Retinal pigment epithelial cell (primary cell): ENCODE measurements around the gene RBCK1.
"Not testable (repeated sequence)": the region's sequence is repeated elsewhere in the genome, so short reads cannot be mapped to it uniquely, and the experiment has no call there.

Experiments used
- DNase-seq: peaks from one replicate; pipeline ENCODE4 v3.0.0-alpha.2; 2010; ENCODE audit warnings: low read depth
- H3K4me3 ChIP-seq: 2 replicates; pipeline ENCODE4 v1.5.1; 2011; ENCODE audit warnings: mild to moderate bottlenecking, low read length, control low read depth, moderate library complexity
- TF ChIP-seq, protein P1 (sequence below): conservative IDR thresholded peaks from 2 replicates; pipeline ENCODE4 v1.5.1; 2011; ENCODE audit warnings: low read depth, low read length, control low read depth, inconsistent platforms

The RBCK1 gene

DNA sequence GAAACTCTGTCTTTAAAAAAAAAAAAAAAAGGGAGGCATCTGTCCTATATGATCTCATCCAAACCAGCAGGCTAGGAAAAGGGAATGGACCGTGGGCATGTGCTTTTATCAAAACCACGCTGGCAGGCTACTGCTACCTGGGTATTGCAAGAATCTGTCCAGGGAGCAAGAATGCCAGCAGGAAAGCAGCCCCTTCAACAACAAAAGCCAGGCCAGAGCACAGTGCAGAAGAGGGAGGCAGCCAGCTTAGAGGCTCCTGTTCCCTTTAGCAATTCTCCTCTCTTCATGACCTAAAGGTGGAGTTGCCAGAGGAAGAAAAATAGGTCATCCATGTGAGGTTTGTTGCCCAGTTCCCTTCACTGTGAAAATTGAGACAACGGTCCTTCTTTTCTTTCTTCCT, 36.0 kb downstream of the RBCK1 start:
- H3K4me3 ChIP-seq: no peak overlapping the region
- DNase-seq: no peak
- TF ChIP-seq, protein P1, sequence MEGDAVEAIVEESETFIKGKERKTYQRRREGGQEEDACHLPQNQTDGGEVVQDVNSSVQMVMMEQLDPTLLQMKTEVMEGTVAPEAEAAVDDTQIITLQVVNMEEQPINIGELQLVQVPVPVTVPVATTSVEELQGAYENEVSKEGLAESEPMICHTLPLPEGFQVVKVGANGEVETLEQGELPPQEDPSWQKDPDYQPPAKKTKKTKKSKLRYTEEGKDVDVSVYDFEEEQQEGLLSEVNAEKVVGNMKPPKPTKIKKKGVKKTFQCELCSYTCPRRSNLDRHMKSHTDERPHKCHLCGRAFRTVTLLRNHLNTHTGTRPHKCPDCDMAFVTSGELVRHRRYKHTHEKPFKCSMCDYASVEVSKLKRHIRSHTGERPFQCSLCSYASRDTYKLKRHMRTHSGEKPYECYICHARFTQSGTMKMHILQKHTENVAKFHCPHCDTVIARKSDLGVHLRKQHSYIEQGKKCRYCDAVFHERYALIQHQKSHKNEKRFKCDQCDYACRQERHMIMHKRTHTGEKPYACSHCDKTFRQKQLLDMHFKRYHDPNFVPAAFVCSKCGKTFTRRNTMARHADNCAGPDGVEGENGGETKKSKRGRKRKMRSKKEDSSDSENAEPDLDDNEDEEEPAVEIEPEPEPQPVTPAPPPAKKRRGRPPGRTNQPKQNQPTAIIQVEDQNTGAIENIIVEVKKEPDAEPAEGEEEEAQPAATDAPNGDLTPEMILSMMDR: no peak

DNA sequence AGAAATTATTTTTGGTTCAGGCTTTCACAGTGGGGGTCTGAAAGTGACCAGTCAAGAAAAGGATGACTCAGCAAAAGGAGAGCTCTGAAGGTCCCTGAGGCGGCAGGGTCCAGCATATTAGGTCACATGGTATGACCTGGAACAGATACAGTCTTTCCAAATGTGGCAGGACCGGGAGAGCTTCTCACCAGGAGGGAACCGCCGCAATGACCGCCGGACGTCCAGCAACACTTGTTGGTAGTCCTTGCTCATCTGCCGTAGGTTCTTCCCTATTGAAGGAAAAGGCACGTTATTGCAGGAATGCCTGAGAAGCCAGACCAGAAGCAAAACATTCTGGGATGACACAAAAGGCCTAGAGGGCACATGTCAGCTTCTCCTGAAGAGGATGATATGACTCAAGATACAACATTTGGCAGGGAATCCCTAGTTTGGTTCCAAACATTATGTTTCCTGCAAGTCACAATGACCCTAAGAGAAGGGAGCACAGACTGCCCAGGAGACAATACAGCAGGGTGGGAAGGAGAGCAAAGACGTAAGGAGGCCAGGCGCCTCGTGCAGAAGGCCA, 36.8 kb downstream of the RBCK1 start:
- TF ChIP-seq, protein P1: no peak
- DNase-seq: no peak
- H3K4me3 ChIP-seq: no peak overlapping the region

DNA sequence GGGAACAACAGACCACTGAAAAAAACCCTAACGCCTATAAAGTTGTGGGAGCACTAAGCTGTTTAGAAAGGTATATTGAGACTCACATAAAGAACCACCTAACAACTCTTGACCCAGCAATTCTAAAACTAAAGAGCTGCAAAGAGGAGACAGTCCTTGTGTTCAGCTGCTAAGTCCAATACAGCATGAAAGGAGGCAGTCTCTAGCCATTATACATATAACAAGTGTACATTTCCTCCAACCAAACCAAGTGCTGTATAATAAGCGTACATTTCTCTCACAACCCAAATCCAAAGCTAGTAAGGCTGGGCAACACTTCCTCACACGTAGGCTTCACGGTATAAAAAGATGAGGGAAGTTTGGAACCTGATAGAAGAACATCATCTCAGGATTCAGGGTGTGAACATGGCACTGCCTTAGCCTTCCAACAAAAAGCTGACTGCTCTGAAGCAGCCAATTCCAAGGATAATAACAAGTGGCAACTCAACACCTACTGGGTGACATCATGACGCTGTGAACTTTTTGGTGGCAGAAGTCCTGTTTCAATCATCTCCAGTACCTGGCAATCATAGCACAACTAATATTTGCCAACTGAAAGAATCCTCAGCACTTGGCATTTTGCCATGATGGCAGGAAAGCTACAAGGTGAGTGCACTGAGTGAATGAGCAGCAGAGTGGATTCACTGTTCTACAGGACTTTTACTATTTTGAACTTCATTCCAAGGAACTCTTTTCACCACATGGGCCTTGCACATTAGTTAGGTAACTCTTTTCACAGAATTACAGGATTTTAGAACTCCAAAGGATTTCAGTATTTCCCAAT, 37.6 kb downstream of the RBCK1 start:
- DNase-seq: no peak
- TF ChIP-seq, protein P1: no peak
- H3K4me3 ChIP-seq: no peak overlapping the region

DNA sequence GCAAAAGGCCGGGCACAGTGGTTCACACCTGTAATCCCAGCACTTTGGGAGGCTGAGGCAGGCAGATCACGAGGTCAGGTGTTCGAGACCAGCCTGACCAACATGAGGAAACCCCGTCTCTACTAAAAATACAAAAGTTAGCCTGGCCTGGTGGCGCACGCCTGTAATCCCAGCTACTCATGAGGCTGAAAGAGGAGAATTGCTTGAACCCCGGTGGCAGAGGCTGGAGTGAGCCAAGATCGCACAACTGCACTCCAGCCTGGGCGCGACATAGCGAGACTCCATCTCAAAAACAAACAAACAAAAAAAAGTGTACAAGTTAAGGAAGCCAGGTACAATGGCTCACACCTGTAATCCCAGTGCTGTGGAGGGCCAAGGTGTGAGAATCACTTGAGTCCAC, 43.9 kb downstream of the RBCK1 start:
- DNase-seq, H3K4me3 ChIP-seq: not testable (repeated sequence)

DNA sequence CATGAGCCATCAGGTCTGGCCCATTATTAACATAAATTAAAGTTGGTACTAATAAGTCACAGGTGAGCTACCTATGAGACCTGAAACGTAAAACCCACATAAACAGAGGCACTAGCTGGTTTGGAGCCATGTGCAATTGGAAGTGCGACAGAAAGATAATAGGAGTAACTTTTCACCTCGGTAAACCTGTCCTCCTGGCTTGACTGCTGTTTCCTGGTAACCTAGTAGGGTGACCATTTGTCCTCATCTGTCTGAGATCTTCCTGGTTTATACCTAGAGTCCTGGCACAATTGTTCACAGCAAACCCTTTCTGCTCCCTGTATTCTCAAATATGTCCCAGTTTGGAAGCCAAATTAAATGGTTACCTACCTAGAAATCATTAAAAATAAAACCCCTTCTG, 46.9 kb downstream of the RBCK1 start:
- TF ChIP-seq, protein P1: no peak
- no peak for DNase-seq
- H3K4me3 ChIP-seq: no peak overlapping the region

DNA sequence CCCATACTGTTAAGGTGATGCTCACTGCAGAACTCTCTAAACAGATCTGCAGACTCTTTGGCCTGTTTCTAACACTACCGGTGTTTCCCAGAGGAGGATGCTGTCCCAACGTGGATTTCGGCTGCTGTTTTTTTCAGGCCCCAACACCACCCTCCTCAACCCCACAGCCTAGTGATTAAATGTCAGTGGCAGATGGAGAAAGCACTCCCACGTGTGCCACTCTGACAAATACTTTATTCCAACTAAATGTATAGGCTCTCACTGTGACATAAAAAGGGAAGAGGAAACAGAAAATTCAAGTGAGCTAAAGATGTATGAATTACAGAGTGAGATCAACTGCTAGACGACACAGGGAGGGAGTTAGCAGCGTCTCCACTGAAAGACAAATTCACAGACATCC, 50.7 kb downstream of the RBCK1 start:
- no peak for DNase-seq
- TF ChIP-seq, protein P1: no peak
- H3K4me3 ChIP-seq: no peak overlapping the region

DNA sequence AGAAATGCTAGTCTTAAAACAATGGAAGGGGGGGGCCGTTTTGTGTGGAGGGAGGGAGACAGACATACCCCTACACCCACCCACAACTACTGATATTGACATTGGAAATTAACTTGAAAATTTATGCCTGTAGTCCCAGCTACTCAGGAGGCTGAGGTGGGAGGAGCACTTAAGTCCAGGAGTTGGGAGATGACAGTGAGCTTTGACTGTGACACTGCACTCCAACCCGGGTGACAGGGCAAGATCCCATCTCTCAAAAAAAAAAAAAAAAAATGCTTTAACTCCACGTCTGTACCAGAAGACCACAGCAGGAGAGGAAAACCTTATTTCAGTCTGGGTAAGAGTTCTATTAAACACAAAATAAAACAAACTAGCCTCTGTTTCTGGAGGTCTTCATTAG, 52.1 kb downstream of the RBCK1 start:
- no peak for DNase-seq
- TF ChIP-seq, protein P1: no peak
- no peak overlapping the region for H3K4me3 ChIP-seq
